Measurements from ENCODE around the gene SPTBN4. TPM values are rescaled to one million over a fixed set of nuclear protein-coding genes. Genes with fewer than 3 reads are reported as not detected.

The SPTBN4 gene
- total RNA-seq, 1 donor from 2014 or later: 0.53 TPM

DNA sequence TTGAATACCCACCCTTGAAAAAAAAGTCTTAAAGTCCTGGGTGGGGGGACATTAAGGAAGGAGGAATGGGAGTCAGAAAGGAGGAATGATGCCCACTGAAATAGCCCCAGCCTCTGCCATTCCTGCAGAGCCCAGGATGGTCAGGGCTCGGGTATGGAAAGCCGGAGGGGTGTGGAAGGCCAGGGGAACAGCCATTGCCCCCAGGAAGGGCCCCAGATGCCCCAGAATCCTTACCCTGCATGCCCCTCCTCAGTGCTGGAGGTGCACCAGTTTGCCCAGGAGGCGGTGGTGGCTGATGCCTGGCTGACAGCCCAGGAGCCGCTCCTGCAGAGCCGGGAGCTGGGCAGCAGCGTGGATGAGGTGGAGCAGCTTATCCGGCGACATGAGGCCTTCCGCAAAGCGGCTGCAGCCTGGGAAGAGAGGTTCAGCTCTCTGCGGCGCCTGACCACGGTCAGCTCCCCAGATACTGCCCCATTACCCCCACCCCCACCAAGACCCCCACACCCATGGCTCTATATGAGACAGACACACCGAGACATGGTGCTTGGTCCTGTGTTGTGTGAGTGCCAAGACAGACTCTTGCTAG is 99.2 kb downstream of the SPTBN4 start:
- H3K36me3 ChIP-seq: no peaks in the 10 kb centered on the region
- ATAC-seq (no peak), DNase-seq (no peak)
- peaks cover 18% of the 10 kb centered on the region for H3K4me1 ChIP-seq
- no peaks in the 10 kb centered on the region for H3K9me3 ChIP-seq
- H3K27ac ChIP-seq: no peak overlapping the region
- intact Hi-C loops (cut with DNase I): no loop called here
- TF ChIP-seq, protein P1, sequence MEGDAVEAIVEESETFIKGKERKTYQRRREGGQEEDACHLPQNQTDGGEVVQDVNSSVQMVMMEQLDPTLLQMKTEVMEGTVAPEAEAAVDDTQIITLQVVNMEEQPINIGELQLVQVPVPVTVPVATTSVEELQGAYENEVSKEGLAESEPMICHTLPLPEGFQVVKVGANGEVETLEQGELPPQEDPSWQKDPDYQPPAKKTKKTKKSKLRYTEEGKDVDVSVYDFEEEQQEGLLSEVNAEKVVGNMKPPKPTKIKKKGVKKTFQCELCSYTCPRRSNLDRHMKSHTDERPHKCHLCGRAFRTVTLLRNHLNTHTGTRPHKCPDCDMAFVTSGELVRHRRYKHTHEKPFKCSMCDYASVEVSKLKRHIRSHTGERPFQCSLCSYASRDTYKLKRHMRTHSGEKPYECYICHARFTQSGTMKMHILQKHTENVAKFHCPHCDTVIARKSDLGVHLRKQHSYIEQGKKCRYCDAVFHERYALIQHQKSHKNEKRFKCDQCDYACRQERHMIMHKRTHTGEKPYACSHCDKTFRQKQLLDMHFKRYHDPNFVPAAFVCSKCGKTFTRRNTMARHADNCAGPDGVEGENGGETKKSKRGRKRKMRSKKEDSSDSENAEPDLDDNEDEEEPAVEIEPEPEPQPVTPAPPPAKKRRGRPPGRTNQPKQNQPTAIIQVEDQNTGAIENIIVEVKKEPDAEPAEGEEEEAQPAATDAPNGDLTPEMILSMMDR (IDR thresholded peaks at IDR 0.05): no peak
- no peak overlapping the region for H3K4me3 ChIP-seq
- peaks cover 55% of the 10 kb centered on the region for H3K27me3 ChIP-seq (ENCODE audit: low read depth)

DNA sequence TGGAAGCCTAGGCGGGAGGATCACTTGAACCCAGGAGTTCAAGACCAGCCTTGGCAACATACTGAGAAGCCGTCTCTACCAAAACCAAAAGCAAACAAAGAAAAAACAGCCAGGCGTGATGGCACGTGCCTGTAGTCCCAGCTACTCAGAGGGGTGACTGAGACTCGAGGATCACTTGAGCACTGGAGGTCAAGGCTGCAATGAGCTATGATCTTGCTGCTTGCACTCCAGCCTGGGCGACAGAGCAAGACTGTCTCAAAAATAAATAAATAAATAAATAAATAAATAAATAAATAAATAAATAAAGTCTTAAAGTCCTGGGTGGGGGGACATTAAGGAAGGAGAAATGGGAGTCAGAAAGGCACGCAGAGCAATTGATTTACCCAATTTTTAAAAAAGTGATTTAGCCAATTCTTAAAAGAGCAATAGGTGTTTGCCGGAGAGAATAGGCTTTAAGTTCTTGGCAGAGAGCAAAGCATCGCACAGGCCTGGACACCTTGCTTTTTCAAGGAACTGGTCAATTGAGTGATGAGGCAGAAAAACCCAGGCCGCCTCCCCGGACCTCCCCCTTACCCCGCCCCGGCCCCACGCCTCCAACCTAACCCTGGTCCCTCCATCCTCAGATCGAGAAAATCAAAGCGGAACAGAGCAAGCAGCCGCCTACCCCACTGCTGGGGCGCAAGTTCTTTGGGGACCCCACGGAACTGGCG is 100.4 kb downstream of the SPTBN4 start:
- peak overlapping the region; percentile 35 for H3K4me3 ChIP-seq
- intact Hi-C loops (cut with DNase I): no loop called here

DNA sequence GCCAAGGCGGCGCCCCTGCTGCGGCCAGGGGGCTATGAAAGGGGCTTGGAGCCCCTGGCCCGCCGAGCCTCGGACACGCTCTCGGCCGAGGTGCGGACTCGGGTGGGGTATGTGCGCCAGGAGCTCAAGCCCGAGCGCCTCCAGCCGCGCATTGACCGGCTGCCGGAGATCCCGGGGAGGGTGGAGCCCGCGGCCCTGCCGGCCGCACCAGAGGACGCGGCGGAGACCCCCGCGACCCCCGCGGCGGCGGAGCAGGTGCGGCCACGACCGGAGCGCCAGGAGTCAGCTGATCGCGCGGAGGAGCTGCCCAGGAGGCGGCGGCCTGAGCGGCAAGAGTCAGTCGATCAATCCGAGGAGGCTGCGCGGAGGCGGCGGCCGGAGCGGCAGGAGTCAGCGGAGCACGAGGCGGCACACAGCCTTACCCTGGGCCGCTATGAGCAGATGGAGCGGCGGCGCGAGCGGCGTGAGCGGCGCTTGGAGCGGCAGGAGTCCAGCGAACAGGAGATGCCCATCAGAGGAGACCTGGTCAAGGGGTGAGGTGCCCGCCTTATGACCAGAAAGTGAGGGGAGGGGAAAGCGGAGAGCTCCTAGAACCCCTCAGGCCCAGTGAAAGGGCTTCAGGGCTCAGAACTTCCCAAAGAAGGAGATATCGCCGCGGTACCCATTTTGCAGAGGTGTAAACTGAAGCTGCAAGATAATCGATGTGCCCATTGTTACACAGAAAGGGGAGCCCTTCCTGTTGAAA is 101.1 kb downstream of the SPTBN4 start:
- no peaks in the 10 kb centered on the region for H3K36me3 ChIP-seq
- TF ChIP-seq, protein P1 (IDR thresholded peaks at IDR 0.05): no peak
- DNase-seq: no peak
- peaks cover 55% of the 10 kb centered on the region for H3K27me3 ChIP-seq (ENCODE audit: low read depth)
- peaks cover 18% of the 10 kb centered on the region for H3K4me1 ChIP-seq
- ATAC-seq: no peak
- H3K9me3 ChIP-seq: no peaks in the 10 kb centered on the region
- H3K4me3 ChIP-seq: peak overlapping the region; percentile 35
- no peak overlapping the region for H3K27ac ChIP-seq
- intact Hi-C loops (cut with DNase I): no loop called here

More for the DNA sequence above, 100.4 kb downstream of the SPTBN4 start:
- Histone ChIP-seq H3K27me3 (ENCODE audit: low read depth) (peaks cover 55% of the 10 kb centered on the region), H3K36me3 (no peaks in the 10 kb centered on the region), H3K9me3 (no peaks in the 10 kb centered on the region), H3K27ac (no peak overlapping the region), H3K4me1 (peaks cover 18% of the 10 kb centered on the region)
- no peak for DNase-seq
- no peak for ATAC-seq
- TF ChIP-seq, protein P1 (IDR thresholded peaks at IDR 0.05): no peak

DNA sequence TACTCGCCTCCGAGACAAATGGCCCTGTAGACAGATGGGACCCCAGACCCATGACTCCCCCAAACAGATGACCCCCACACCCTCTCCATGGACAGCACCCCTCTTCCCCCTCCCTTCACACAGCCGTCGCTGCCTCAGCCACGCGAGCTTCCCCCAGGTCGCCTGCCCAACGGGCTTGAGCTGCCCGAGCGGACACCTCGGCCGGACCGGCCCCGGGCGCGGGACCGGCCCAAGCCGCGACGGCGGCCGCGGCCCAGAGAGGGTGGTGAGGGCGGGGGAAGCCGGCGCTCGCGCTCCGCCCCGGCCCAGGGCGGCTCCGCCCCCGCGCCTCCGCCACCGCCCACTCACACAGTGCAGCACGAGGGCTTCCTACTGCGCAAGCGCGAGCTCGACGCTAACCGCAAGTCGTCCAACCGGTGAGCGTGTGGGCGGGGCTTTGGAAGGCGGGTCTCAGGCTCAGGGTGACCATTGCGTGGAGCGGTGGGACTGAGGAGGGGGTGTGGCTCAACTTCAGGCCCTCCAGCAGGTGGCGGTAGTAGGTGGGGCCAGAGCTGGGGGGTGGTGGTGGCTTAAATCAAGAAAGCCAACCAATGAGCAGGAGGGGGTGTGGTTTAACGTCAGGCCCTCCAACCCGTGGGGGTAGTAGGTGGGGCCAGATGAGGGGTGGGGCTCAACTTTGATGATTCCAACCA is 103.7 kb downstream of the SPTBN4 start:
- intact Hi-C loops (cut with DNase I): no loop called here

DNA sequence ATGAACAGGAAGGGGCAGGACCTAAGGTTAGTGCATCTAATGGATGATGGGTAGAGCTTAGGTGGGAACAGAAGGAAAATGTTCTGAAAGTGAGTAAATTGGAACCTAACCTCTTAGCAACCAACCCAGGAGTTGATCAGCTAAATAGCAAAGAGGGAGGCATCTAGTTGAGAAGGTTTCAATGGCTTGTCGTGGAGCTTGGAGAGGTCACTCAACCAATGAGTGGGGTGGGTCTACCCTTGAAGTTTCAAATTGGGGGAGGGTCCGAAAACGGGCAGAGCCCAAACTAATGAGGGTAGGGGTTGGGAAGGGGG is 104.2 kb downstream of the SPTBN4 start:
- Histone ChIP-seq H3K4me3 (no peak overlapping the region), H3K4me1 (peaks cover 18% of the 10 kb centered on the region), H3K36me3 (no peaks in the 10 kb centered on the region), H3K27ac (peak overlapping the region; percentile 24), H3K27me3 (ENCODE audit: low read depth) (peaks cover 28% of the 10 kb centered on the region), H3K9me3 (no peaks in the 10 kb centered on the region)
- ATAC-seq: no peak
- intact Hi-C loops (cut with DNase I): no loop called here
- DNase-seq: no peak
- TF ChIP-seq, protein P1 (IDR thresholded peaks at IDR 0.05): no peak

More for the DNA sequence above, 103.7 kb downstream of the SPTBN4 start:
- Histone ChIP-seq H3K36me3 (no peaks in the 10 kb centered on the region), H3K4me3 (peak overlapping the region; percentile 43), H3K27ac (peak overlapping the region; percentile 24), H3K27me3 (ENCODE audit: low read depth) (peaks cover 33% of the 10 kb centered on the region), H3K4me1 (peaks cover 18% of the 10 kb centered on the region), H3K9me3 (no peaks in the 10 kb centered on the region)
- ATAC-seq: peak; percentile 98 to 99
- DNase-seq: peak; percentile 100
- TF ChIP-seq, protein P1 (IDR thresholded peaks at IDR 0.05): no peak
